Smooth muscle cell (in vitro differentiated cells): ENCODE results near the gene FAS. TPM values are rescaled to one million over a fixed set of nuclear protein-coding genes. Genes with fewer than 3 reads are reported as not detected.

Experiments
- DNase-seq: peaks from one replicate; lab custom pipeline; 2025; ENCODE audit not compliant: unreplicated experiment; lab: John Stamatoyannopoulos, UW
- H2AFZ ChIP-seq: fragments of 200-600 bp; sonication (generic); 2 replicates; pipeline ENCODE4 v1.6.0; 2016; ENCODE audit warnings: antibody characterized with exemption, low read depth, mild to moderate bottlenecking
- H3F3A ChIP-seq: fragments of 200-600 bp; sonication (generic); 2 replicates; pipeline ENCODE4 v1.6.0; 2017; ENCODE audit warnings: antibody characterized with exemption, low read depth
- H3K27ac ChIP-seq: fragments of 200-600 bp; sonication (generic); 2 replicates; pipeline ENCODE4 v1.5.1; 2016; ENCODE audit warnings: low read depth, mild to moderate bottlenecking
- H3K27me3 ChIP-seq: fragments of 200-600 bp; sonication (generic); 2 replicates; pipeline ENCODE4 v1.6.1; 2016; ENCODE audit warnings: low read depth, mild to moderate bottlenecking
- H3K36me3 ChIP-seq: fragments of 200-600 bp; sonication (generic); 2 replicates; pipeline ENCODE4 v1.5.1; 2016; ENCODE audit warnings: low read depth
- H3K4me1 ChIP-seq: fragments of 200-600 bp; sonication (generic); 2 replicates; pipeline ENCODE4 v1.5.1; 2016; ENCODE audit warnings: low read depth
- H3K4me2 ChIP-seq: fragments of 200-600 bp; sonication (generic); 2 replicates; pipeline ENCODE4 v1.6.0; 2016; ENCODE audit warnings: mild to moderate bottlenecking
- H3K4me3 ChIP-seq: fragments of 200-600 bp; sonication (generic); 2 replicates; pipeline ENCODE4 v1.5.1; 2016; ENCODE audit warnings: mild to moderate bottlenecking
- H3K79me2 ChIP-seq: fragments of 200-600 bp; sonication (generic); 2 replicates; pipeline ENCODE4 v1.6.0; 2016; ENCODE audit warnings: low read depth, mild to moderate bottlenecking
- H3K9ac ChIP-seq: fragments of 200-600 bp; sonication (generic); 2 replicates; pipeline ENCODE4 v1.6.0; 2016; ENCODE audit warnings: low read depth
- H3K9me3 ChIP-seq: fragments of 200-600 bp; sonication (generic); replicated peaks from 2 replicates; pipeline ENCODE4 v1.5.1; 2016; ENCODE audit warnings: low read depth
- H4K20me1 ChIP-seq: fragments of 200-600 bp; sonication (generic); 2 replicates; pipeline ENCODE4 v1.6.0; 2016; ENCODE audit warnings: low read depth
- WGBS: methylation state at CpG from one replicate; pipeline ENCODE4 v1.1.7; 2016; ENCODE audit warnings: low lambda C conversion rate; 5-methylcytosine and 5-hydroxymethylcytosine counted together
- polyA plus RNA-seq: library from polyadenylated mRNA; unstranded; fragments of >200 nt; fragmentation: Nextera tagmentation; extraction: Ambion mirVana; gene quantifications from 2 replicates; pipeline ENCODE4 v1.2.1, GENCODE V29; 2016
- total RNA-seq: library from RNA; depleted of rRNA; stranded (reverse); fragments of >200 nt; gene quantifications from 2 replicates; pipeline ENCODE4 v1.2.3, GENCODE V29; 2014
- TF ChIP-seq, protein P1 (sequence below): fragments of 200-600 bp; sonication (generic); IDR thresholded peaks from 2 replicates; pipeline ENCODE4 v1.5.1; 2017; ENCODE audit warnings: borderline replicate concordance, mild to moderate bottlenecking, antibody characterized with exemption; ENCODE audit not compliant: insufficient read depth, poor library complexity, severe bottlenecking

Gene FAS
- total and polyA plus RNA-seq, 2 experiments from 2014 or later, result 14.4 to 21.8 TPM

DNA sequence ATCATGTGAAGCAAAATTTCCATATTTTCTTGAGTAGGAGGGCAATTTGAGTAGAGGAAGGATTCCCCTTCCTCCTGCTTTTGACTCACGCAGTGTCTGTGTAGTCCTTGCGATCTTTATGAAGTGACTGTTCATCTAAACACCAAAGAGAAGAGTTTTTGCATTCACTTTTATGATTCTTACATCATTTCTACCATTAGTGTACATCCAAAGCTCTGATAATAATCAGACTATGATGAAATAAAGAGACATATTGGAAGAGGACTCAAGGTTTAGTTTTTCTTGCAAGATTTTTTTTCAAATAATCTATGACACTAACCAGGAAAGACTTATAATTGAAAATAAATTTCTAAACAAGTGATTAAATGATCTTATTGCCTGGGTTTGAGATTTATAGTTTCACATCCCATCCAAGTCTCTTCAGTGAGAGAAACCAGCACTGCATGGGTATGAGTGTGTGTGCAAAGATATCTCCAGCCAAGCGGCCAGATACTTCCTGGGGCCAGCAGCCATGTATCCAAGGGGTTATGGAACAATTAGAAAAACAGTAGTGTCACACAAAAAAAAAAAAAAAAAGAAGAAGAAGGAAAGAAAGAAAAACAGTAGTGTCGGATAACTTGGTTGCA lies 36.0 kb upstream of the FAS start:
- peaks cover 36% of the 10 kb centered on the region for H3F3A ChIP-seq
- peak overlapping the region; percentile 84 for H3K27ac ChIP-seq
- H3K4me2 ChIP-seq, result peak overlapping the region; percentile 95
- H3K4me3 ChIP-seq, result no peak overlapping the region
- 31% methylated on average over 4 of the region's 4 CpGs for WGBS
- H3K9me3 ChIP-seq, result no peaks in the 10 kb centered on the region
- peaks cover 22% of the 10 kb centered on the region for H3K79me2 ChIP-seq
- no peak for DNase-seq
- TF ChIP-seq, protein P1, sequence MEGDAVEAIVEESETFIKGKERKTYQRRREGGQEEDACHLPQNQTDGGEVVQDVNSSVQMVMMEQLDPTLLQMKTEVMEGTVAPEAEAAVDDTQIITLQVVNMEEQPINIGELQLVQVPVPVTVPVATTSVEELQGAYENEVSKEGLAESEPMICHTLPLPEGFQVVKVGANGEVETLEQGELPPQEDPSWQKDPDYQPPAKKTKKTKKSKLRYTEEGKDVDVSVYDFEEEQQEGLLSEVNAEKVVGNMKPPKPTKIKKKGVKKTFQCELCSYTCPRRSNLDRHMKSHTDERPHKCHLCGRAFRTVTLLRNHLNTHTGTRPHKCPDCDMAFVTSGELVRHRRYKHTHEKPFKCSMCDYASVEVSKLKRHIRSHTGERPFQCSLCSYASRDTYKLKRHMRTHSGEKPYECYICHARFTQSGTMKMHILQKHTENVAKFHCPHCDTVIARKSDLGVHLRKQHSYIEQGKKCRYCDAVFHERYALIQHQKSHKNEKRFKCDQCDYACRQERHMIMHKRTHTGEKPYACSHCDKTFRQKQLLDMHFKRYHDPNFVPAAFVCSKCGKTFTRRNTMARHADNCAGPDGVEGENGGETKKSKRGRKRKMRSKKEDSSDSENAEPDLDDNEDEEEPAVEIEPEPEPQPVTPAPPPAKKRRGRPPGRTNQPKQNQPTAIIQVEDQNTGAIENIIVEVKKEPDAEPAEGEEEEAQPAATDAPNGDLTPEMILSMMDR, result no peak
- no peak overlapping the region for H3K9ac ChIP-seq
- peaks cover 45% of the 10 kb centered on the region for H3K4me1 ChIP-seq
- no peaks in the 10 kb centered on the region for H3K27me3 ChIP-seq
- peak overlapping the region; percentile 8 for H2AFZ ChIP-seq
- no peaks in the 10 kb centered on the region for H3K36me3 ChIP-seq
- H4K20me1 ChIP-seq, result peaks cover 24% of the 10 kb centered on the region

DNA sequence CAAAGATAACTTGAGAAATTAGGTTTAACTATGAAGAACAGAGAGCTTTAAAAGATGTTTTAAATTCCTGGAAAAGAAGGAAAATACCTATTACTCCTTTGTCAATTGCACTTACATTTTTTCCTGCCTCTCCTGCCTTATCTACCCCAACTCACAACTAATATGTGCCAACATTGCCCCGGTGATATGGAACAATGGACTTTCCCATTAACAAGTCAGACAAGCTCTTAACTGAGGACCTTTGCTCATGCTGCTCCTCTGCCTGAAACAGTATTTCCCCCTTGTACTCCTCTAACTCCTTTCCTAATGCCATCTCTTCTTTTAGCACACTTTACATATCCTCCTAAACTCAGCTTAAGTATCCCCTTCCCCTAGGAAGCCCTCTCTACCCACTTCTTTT lies 33.2 kb upstream of the FAS start:
- H3K36me3 ChIP-seq, result no peaks in the 10 kb centered on the region
- no peak overlapping the region for H3K27ac ChIP-seq
- H3K9me3 ChIP-seq, result no peaks in the 10 kb centered on the region
- no peaks in the 10 kb centered on the region for H3K27me3 ChIP-seq
- H2AFZ ChIP-seq, result no peak overlapping the region
- H3F3A ChIP-seq, result peaks cover 22% of the 10 kb centered on the region
- no peaks in the 10 kb centered on the region for H3K79me2 ChIP-seq
- 100% methylated on average over 1 of the region's 1 CpG for WGBS
- no peak overlapping the region for H3K4me2 ChIP-seq
- H3K9ac ChIP-seq, result no peak overlapping the region
- peaks cover 21% of the 10 kb centered on the region for H3K4me1 ChIP-seq
- peaks cover under 1% of the 10 kb centered on the region for H4K20me1 ChIP-seq
- TF ChIP-seq, protein P1, result no peak
- H3K4me3 ChIP-seq, result no peak overlapping the region
- no peak for DNase-seq

DNA sequence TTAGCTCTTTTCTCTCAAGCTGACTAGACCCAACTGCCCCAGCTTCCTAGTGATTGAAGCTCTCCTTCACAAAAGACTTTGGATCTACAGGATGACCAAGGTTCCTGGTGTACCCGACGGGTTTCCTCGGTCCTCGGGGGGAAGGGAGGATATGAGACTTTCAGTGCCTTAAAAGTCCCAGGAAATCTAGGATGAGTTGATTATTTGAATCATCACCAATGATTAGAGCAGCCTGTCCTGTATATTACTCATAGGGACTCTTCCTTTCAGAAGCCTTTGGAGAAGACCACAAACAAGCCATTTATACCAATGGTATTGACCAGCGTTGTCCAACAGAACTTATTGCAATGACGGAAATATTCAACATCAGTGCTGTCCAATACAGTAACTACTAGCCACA lies 31.9 kb upstream of the FAS start:
- no peaks in the 10 kb centered on the region for H4K20me1 ChIP-seq
- TF ChIP-seq, protein P1, result no peak
- H3K4me2 ChIP-seq, result no peak overlapping the region
- H3K4me3 ChIP-seq, result no peak overlapping the region
- no peak overlapping the region for H3K9ac ChIP-seq
- H3K9me3 ChIP-seq, result no peaks in the 10 kb centered on the region
- H3K36me3 ChIP-seq, result no peaks in the 10 kb centered on the region
- no peaks in the 10 kb centered on the region for H3K27me3 ChIP-seq
- no peaks in the 10 kb centered on the region for H3K79me2 ChIP-seq
- H3K27ac ChIP-seq, result no peak overlapping the region
- 89% methylated on average over 6 of the region's 6 CpGs for WGBS
- H3F3A ChIP-seq, result peaks cover 15% of the 10 kb centered on the region
- peaks cover 14% of the 10 kb centered on the region for H3K4me1 ChIP-seq
- no peak overlapping the region for H2AFZ ChIP-seq
- no peak for DNase-seq

DNA sequence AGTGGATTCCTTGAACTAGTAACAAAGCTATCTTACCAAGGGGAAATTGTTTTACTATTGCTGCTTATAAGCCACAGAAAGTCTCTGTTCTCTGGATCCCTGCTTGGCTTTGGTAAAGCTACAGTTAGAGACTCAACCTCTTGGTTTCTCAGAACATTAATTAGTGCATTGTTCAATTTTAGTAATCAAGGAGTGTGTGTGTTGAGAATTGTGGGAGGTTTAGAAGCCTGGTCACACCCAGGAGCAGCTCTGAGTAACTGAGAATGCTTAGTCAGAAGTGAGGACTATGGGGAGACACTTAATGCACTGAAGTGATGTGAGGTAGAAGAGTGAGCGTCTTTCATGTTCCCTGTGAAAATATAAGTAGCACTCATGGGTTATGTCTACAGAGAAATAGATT lies 29.8 kb upstream of the FAS start:
- H3K9ac ChIP-seq, result no peak overlapping the region
- H3K4me2 ChIP-seq, result no peak overlapping the region
- peaks cover 7% of the 10 kb centered on the region for H3K4me1 ChIP-seq
- H4K20me1 ChIP-seq, result no peaks in the 10 kb centered on the region
- TF ChIP-seq, protein P1, result no peak
- H3K27me3 ChIP-seq, result no peaks in the 10 kb centered on the region
- no peaks in the 10 kb centered on the region for H3K9me3 ChIP-seq
- no peaks in the 10 kb centered on the region for H3F3A ChIP-seq
- H3K27ac ChIP-seq, result no peak overlapping the region
- no peaks in the 10 kb centered on the region for H3K36me3 ChIP-seq
- H3K4me3 ChIP-seq, result no peak overlapping the region
- 86% methylated on average over 1 of the region's 1 CpG for WGBS
- H2AFZ ChIP-seq, result no peak overlapping the region
- DNase-seq, result no peak
- H3K79me2 ChIP-seq, result no peaks in the 10 kb centered on the region
